GM10847 (cell line): Measurements from ENCODE around the gene EFNA4.

Experiments used
- POLR2A ChIP-seq: IDR thresholded peaks from 2 replicates; pipeline ENCODE4 v1.6.1; 2011; ENCODE audit not compliant: insufficient read length; ENCODE audit errors: extremely low read depth

EFNA4 gene

DNA sequence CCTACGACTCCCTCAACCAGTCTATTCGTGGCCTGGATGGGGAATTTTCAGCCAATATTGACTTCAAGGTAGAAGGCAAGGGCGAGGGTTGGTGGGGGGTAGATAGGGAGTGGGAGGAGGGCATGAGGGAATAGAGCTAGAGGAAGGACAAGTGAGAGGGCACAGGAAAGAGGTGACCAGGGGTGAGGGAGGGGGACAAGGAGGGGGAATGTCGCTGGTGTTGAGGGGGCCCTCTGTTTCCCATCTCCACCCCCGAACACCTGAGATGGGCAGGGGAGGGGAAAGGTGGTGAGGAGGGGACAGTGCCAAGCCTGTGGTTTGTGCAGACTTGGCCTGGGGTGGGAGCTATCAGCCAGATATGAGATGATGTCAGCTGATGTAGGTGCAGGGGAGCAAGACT is 20.8 kb upstream of the EFNA4 start:
- TF ChIP-seq POLR2A, result no peak

GRCh38 chr1:155043301-155043702 is 20.2 kb upstream of the EFNA4 start:
- TF ChIP-seq POLR2A, result no peak

DNA sequence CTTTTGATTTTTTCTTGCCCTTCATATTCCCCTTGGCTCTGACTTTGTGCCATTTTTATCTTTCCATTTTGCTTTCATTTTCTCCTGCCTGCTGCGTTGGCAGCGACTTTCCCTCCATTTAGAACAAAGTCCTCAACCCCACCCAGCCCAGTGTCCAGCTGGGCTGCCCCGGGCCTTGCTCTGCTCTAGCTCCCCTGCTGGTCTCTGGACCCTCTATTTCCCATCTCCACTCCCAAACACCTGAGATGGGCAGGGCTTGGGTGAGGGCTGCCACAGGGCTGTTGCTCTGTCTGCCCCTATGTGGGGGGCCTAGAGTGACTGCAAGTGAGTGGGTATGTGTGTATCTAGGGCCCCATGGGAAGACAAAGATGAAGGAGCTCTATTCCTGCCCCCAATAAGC is 19.7 kb upstream of the EFNA4 start:
- no peak for TF ChIP-seq POLR2A

DNA sequence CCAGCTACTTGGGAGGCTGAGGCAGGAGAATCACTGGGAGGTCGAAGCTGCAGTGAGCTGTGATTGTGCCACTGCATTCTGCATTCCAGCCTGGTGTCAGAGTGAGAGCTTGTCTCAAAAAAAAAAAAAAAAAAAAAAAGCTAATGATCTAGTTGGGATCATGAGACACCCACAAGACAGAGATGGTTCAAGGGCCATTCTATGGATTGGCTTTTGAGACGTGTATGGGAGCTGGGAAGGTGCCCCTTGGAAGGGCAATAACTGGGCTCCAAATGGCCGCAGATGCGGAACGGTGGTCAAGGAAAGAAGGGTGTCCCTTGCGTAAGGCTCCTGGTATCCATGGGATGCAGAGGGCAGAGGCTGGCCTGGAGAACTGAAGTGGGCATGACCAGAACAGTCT is 19.2 kb upstream of the EFNA4 start:
- no peak for TF ChIP-seq POLR2A

GRCh38 chr1:155044812-155045657 is 18.5 kb upstream of the EFNA4 start:
- no peak for TF ChIP-seq POLR2A

DNA sequence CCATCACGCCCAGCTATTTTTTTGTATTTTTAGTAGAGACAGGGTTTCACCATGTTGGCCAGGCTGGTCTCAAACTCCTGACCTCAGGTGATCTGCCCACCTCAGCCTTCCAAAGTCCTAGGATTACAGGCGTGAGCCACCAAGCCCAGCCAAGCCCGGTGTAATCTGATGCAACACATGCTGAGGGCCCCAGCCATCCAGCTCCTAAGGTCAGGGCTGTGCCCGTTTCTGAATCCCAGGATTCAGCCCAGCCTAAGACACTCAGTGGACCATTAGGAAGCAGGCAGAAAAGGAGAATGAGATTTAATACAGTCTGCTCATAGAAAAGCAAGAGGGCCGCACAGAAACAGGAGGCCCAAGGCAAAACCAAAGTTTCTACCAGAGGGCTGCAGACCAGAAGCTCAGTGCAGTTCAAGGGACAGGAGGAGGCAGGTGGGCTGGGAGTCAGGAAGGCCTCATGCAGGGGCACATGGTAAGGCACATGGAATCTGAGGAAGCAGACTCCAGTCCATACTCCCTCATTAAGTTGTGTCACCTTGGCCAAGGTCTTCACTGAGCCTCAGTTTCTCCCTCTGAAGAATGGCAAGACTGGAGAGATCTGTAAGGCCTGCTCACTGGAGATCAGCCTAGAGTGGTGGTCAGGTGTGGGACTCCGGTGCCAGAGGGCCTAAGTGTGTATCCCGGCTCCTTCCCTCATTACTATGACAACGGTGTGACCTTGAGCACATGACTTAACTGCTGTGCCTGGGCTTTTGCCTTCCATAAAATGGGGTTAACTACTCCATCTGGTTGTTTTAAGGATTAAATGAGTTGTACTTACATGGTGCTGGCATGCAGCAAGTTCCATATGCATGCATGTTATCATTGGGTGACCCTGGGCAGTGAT is 14.8 kb upstream of the EFNA4 start:
- TF ChIP-seq POLR2A, result no peak

- no peak for TF ChIP-seq POLR2A
Observed at GRCh38 chr1:155049651-155050559, 13.6 kb upstream of the EFNA4 start.

DNA sequence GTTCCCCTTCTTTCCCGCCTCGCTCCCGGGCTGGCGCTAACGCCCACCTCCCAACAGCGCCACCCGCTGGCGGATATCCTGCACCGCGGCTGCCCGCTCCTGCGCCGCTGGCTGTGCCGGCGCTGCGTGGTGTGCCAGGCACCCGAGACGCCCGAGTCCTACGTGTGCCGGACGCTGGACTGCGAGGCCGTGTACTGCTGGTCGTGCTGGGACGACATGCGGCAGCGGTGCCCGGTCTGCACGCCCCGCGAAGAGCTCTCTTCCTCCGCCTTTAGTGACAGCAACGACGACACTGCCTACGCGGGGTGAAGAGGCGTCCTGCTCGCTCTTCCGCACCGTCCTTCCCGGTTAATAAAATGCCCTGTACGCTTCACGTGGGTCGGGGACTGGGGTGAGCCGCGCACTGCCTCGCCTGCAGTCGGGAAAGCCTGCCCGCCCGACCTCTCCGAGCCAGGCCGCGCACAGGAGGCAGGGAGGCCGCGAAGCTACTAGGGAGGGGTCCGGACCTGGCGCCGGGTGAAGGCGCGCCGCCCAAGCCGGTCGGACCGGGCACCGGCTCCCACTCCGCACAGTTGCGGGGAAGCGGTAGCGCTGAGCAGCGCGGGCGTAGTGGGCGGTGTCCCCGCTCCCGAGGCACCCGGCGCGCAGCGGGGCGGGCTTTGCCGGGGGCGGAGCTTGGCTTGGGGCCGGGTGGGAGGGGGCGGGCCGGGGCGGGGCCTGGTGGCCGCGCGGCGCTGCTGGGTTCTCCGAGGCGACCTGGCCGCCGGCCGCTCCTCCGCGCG is 12.8 kb upstream of the EFNA4 start, which contains the start of gene ADAM15:
Gene ADAM15 (plus strand): TSS at position 757 of the 782 bp plus-strand sequence. CDS start 71 bp downstream, outside the sequence.
- no peak for TF ChIP-seq POLR2A

DNA sequence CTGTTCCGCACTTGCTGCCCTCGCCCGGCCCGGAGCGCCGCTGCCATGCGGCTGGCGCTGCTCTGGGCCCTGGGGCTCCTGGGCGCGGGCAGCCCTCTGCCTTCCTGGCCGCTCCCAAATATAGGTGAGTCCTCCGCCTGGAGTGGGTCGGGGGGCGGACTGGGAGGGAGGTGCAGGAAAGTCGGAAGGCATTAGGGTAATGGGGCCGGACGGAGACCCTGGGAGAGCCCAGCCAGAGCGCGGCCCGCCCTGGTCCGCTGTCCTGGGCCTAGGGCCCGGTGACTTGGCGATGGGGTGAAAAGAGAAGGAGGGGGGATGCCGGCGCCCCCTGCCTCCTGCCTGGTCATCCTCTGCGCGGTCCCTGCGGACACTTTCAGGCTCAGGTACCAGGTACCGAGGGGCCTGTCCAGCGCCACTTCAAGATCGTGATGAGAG is 12.2 kb upstream of the EFNA4 start:
- TF ChIP-seq POLR2A, result peak; percentile 57

DNA sequence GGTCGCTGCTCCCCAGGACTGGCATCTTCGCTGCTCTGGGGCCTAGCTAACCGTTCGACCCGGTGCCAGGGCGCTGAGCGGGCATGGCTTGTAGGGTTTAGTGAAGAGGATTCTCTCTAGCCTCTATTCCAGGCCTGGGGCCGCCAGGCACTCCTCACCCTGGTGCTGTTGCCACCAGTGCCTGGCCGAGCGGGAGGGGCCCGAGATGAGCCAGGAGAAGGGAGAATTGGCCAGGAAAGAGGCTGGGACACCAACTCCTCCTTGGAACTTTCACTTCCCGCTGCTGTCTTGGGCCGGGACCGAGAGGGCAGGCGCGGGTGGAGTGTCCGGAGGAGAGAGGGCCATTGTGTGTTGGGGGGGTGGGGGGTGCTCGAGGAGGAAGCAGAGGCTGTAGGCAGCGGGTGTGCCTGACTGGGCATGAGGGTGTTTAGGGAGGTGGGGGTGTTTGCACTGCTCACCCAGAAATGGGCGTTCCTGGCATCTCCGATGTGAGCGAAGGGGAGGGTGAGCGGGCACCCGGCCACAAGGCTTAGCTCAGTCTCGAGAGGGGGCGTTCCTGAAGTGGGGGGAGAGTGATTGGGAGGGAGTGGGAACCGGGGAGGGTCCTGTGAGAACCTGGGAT is 11.7 kb upstream of the EFNA4 start:
- no peak for TF ChIP-seq POLR2A

DNA sequence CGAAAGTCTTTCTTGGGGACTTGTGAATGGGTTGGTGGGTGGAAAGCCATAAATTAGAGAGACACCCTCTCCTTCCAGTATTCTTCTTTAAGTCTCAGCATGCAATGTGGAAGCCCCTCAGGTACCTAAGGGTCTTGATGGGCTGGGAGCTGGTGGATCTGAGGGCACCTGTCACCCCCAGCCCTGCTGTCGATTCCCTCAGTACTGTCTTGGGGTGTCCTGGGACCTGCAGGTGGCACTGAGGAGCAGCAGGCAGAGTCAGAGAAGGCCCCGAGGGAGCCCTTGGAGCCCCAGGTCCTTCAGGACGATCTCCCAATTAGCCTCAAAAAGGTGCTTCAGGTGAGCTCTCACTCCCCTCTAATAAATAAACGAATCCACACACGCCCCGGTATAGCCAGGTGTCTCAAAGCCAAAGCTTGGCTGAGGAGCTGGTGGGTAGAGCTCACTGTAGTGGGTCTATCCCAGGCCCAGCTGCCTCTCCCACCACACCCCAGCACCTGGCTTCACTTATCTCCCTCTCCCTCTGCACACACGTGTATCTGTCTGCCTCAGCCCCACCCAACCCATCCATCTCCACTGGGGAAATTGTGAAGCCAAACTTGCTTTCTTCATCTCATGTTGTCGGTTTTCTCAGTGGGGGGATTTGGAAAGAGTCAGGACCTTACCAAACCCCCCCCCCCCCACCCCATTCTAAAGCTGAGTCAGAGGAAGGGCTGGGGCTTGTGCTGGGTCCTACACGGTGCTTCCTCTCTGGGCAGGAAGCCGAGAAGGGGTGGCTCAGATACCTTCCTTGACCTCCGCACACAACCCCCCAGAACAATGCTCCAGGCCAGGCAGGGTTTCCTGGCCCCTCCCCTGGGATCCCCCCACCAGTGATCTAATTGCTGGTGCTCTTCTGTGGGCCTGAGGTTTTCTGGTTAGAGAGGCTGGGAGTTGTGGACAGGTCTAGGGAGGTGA is 10.8 kb upstream of the EFNA4 start:
- no peak for TF ChIP-seq POLR2A

DNA sequence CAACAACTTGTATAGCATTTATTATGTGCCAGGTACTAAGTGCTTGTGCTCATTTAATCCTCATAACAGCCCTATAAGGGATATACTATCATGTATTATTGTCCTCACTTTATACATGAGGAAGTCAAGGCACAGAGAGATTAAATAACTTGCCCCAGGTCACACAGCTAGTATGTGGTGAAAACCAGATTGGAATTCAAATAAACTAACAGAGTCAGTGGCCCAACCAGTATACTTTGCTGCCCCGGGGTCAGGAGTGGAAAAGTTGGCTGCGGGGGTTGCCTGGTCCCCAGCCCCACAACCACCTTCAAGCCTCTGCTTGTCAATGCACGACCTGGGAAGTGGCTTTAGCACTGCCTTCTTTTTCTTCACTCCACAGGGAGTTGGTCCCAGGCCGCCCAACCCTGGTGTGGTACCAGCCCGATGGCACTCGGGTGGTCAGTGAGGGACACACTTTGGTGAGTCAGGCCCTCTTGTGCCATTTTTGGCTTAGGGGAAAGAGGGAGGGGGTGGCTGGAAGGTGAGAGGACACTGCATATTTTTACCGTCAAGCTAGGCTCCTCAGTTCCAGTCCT is 9.9 kb upstream of the EFNA4 start:
- TF ChIP-seq POLR2A, result no peak
